GM19455 (cell line): ENCODE measurements around the gene HIPK2.

Experiments
- ATAC-seq: cut with Tn5 transposase; IDR thresholded peaks from one replicate; pipeline ENCODE4 v1.9.1; 2021; ENCODE audit not compliant: unreplicated experiment

Gene HIPK2

GRCh38 chr7:139523968-139524815, 253.6 kb downstream of the HIPK2 start:
- ATAC-seq: no peak

- no peak for ATAC-seq
These were observed 254.4 kb downstream of the HIPK2 start, which contains the start of gene CLEC2L for GRCh38 chr7:139523199-139523941. Gene CLEC2L, plus strand, starts transcription at chr7:139523685. Its CDS starts 243 bp downstream, at chr7:139523928.

- no peak for ATAC-seq
These were observed 255.0 kb downstream of the HIPK2 start for GRCh38 chr7:139522830-139523198.

DNA sequence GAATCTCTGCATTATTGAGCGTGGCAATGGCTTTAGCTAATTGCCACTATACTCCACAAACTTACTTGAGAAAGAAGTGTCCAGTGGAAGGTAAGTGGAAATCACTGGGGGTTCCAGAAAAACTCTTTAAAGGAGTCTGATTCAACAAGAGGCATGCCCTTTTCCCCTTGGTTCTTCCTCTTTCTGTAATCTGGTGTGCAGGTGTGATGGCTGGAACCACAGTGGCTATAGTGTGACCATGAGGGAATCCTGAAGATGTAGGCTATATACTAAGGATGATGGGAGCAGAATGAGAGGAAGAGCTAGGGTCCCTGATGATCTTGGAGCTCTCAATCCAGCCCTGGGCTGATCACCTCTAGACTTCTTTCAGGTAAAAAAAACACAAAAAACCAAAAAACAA, 256.4 kb downstream of the HIPK2 start:
- ATAC-seq: no peak

GRCh38 chr7:139515266-139515665, 262.5 kb downstream of the HIPK2 start:
- ATAC-seq: no peak
